GM10266 (cell line): ENCODE measurements around the gene MYH6.

Experiments
- DNase-seq: peaks from one replicate; pipeline ENCODE4 v3.0.0; 2012; ENCODE audit errors: extremely low spot score
- CTCF ChIP-seq: IDR thresholded peaks from 2 replicates; pipeline ENCODE4 v1.5.1; 2012; ENCODE audit warnings: mild to moderate bottlenecking, low read depth; ENCODE audit not compliant: control insufficient read depth, insufficient read depth; ENCODE audit errors: missing control alignments

Gene MYH6

DNA sequence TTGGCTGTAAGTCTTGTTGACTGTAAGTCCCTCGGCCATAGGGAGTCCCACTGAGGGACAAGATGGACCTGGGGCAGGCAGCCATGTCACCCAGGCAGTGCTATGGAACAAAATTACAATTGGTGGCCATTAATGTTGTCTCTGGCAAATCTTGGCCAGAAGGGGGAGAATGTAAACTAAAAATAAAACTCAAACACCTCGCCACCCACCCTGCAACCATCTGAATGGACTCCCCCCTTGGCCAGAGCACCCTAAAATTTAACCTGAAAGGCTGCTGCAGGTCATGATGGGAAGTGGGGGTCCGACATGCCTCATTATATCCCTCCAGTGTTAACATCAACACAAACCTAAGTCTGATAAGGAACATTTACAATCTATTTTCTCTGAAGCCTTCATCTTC is 63.6 kb downstream of the MYH6 start:
- no peak for TF ChIP-seq CTCF
- DNase-seq: no peak

GRCh38 chr14:23339506-23340268 is 68.4 kb downstream of the MYH6 start:
- DNase-seq: no peak
- no peak for TF ChIP-seq CTCF

DNA sequence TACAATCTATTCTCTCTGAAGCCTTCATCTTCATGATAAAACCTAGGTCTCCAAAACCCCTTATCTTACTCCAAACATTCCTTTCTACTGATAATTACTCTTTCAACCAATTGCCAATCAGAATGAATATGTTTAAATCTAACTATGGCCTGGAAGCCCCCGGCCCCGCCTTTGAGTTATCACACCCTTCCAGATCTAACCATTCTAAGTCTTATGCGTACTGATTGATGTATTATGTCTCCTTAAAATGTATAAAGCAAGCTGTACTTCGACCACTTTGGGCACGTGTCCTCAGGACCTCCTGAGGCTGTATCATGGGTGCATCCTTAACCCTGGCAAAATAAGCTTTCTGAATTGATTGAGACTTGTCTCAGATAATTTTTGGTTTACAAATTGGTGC is 72.5 kb downstream of the MYH6 start:
- no peak for DNase-seq
- TF ChIP-seq CTCF: no peak
